Activated T-cell treated with anti-CD3 and anti-CD28 coated beads, Interleukin-2, amount 50 U/mL, for 1 hour (primary cell): ENCODE measurements around the gene MCM10.
"Not testable (repeated sequence)": the region's sequence is repeated elsewhere in the genome, so short reads cannot be mapped to it uniquely, and the experiment has no call there.

Experiments
- DNase-seq: peaks from one replicate; pipeline ENCODE4 v3.0.0-alpha.2; 2020

Gene MCM10

GRCh38 chr10:13222566-13222965 lies 61.2 kb downstream of the MCM10 start:
- no peak for DNase-seq

GRCh38 chr10:13223241-13223640 lies 61.9 kb downstream of the MCM10 start:
- no peak for DNase-seq

- DNase-seq, result no peak
These were observed 63.0 kb downstream of the MCM10 start for GRCh38 chr10:13224210-13224995.

GRCh38 chr10:13225601-13226000 lies 64.2 kb downstream of the MCM10 start:
- no peak for DNase-seq

GRCh38 chr10:13227031-13227430 lies 65.7 kb downstream of the MCM10 start:
- DNase-seq, result no peak

- DNase-seq, result no peak
These were observed 69.8 kb downstream of the MCM10 start for GRCh38 chr10:13231190-13231589.

GRCh38 chr10:13231808-13232207 lies 70.5 kb downstream of the MCM10 start:
- DNase-seq, result no peak

GRCh38 chr10:13233358-13233757 lies 72.0 kb downstream of the MCM10 start:
- DNase-seq, result no peak

- DNase-seq, result no peak
These were observed 72.8 kb downstream of the MCM10 start, which contains the start of gene UCMA for GRCh38 chr10:13234172-13234571. Gene UCMA, minus strand, starts transcription at chr10:13234374. Its CDS starts 116 bp downstream, at chr10:13234258.

GRCh38 chr10:13234736-13235135 lies 73.4 kb downstream of the MCM10 start:
- not testable (repeated sequence) for DNase-seq

- no peak for DNase-seq
These were observed 75.3 kb downstream of the MCM10 start for GRCh38 chr10:13236638-13237037.

GRCh38 chr10:13238271-13239077 lies 77.1 kb downstream of the MCM10 start:
- no peak for DNase-seq

GRCh38 chr10:13239923-13240322 lies 78.6 kb downstream of the MCM10 start:
- DNase-seq, result no peak

- no peak for DNase-seq
These were observed 80.3 kb downstream of the MCM10 start for GRCh38 chr10:13241613-13242012.

- not testable (repeated sequence) for DNase-seq
These were observed 80.9 kb downstream of the MCM10 start for GRCh38 chr10:13242260-13242659.

GRCh38 chr10:13247246-13247645 lies 85.9 kb downstream of the MCM10 start:
- DNase-seq, result no peak

GRCh38 chr10:13247784-13248183 lies 86.4 kb downstream of the MCM10 start:
- DNase-seq, result no peak

- DNase-seq, result no peak
These were observed 92.4 kb downstream of the MCM10 start for GRCh38 chr10:13253726-13254125.

- no peak for DNase-seq
These were observed 95.3 kb downstream of the MCM10 start for GRCh38 chr10:13256627-13257026.

GRCh38 chr10:13257621-13258140 lies 96.3 kb downstream of the MCM10 start:
- DNase-seq, result no peak
